Lung (tissue), 12 donors: ENCODE measurements around the gene PRDM10. TPM values are rescaled to one million over a fixed set of nuclear protein-coding genes. Genes with fewer than 3 reads are reported as not detected.
A peak's percentile ranks its signal among the peaks of the same experiment; 100 is the strongest.

Source experiments
- ATAC-seq: fragments of 200-7000 bp; cut with Tn5 transposase; one replicate; pipeline ENCODE4 v1.9.1; 2020; ENCODE audit warnings: moderate number of reproducible peaks; ENCODE audit not compliant: insufficient read depth, low FRiP score
- DNase-seq, 3 donors: peaks; one replicate each; pipeline ENCODE4 v3.0.0-alpha.2; 2013 to 2017
- H3K27ac ChIP-seq, 2 donors: one replicate each; pipeline ENCODE4 v1.5.1; 2013; ENCODE audit warnings: mild to moderate bottlenecking in 2 of 2, moderate library complexity in 2 of 2, control low read depth in 1 of 2, inconsistent platforms in 1 of 2, low read depth in 1 of 2, low read length in 1 of 2
- H3K27me3 ChIP-seq, 3 donors: one replicate each; pipeline ENCODE4 v1.5.1; 2013; ENCODE audit warnings: low read length in 2 of 3; ENCODE audit not compliant: control insufficient read depth in 3 of 3, insufficient read depth in 3 of 3
- H3K36me3 ChIP-seq, 4 donors: one replicate each; pipeline ENCODE4 v1.5.1; 2013; ENCODE audit warnings: low read length in 4 of 4, mild to moderate bottlenecking in 1 of 4, moderate library complexity in 1 of 4; ENCODE audit not compliant: control insufficient read depth in 4 of 4, insufficient read depth in 4 of 4
- H3K4me1 ChIP-seq, 5 donors: one replicate each; pipeline ENCODE4 v1.5.1; 2013; ENCODE audit warnings: low read length in 5 of 5, mild to moderate bottlenecking in 2 of 5, moderate library complexity in 1 of 5; ENCODE audit not compliant: control insufficient read depth in 5 of 5, insufficient read depth in 5 of 5
- H3K4me3 ChIP-seq: one replicate; pipeline ENCODE4 v1.5.1; 2013; ENCODE audit warnings: mild to moderate bottlenecking, control low read depth, moderate library complexity
- H3K9ac ChIP-seq, 2 donors: one replicate each; pipeline ENCODE4 v1.5.1; 2013; ENCODE audit warnings: low read length in 2 of 2, control low read depth in 1 of 2; ENCODE audit not compliant: insufficient read depth in 1 of 2
- H3K9me3 ChIP-seq, 4 donors: one replicate each; pipeline ENCODE4 v1.5.1; 2013; ENCODE audit warnings: low read length in 3 of 4, mild to moderate bottlenecking in 1 of 4, moderate library complexity in 1 of 4; ENCODE audit not compliant: control insufficient read depth in 4 of 4, insufficient read depth in 3 of 4
- WGBS, 2 donors: extraction: QIAGEN DNeasy Blood & Tissue Kit; methylation state at CpG; one replicate each; pipeline ENCODE4 v1.1.7; 2013; 5-methylcytosine and 5-hydroxymethylcytosine counted together
- polyA plus RNA-seq, 2 donors: library from polyadenylated mRNA; stranded (reverse); fragments of 200-250 nt; gene quantifications; one replicate each; pipeline ENCODE4 v1.2.1, GENCODE V29; 2013
- total RNA-seq, 2 donors: library from RNA; depleted of rRNA in 1 of 2; stranded (reverse); fragments of >200 nt in 1 of 2; gene quantifications; one replicate each; pipeline ENCODE4 v1.2.1, GENCODE V29; 2014 to 2021
- TF ChIP-seq, protein P1 (sequence below): IDR thresholded peaks from 2 replicates; pipeline ENCODE4 v1.5.1; 2012; ENCODE audit warnings: mild to moderate bottlenecking; ENCODE audit errors: control extremely low read depth, extremely low read depth
- donor health status: control.
- donor health status: control.
- donor health status: Bipolar disorder and iron deficiency.
- donor health status: healthy.
- donor health status: DM: yes; HTN: yes; CAD: no.

PRDM10 gene
- total and polyA plus RNA-seq, 4 donors: 2.3 to 19.0 (median 5.7) TPM

- 69 to 75% methylated on average over 12 of the region's 12 CpGs for WGBS, 2 donors
- Histone ChIP-seq H3K36me3 (peaks cover 0 to 1% (median 0%) of the 10 kb centered on the region in 4 donors), H3K4me3 (no peak overlapping the region), H3K9ac (peak overlapping the region in 1 of 2 donors; percentile 5), H3K4me1 (peaks cover 3 to 22% (median 14%) of the 10 kb centered on the region in 5 donors), H3K27me3 (no peaks in the 10 kb centered on the region), H3K27ac (no peak overlapping the region), H3K9me3 (no peaks in the 10 kb centered on the region)
- TF ChIP-seq, protein P1, sequence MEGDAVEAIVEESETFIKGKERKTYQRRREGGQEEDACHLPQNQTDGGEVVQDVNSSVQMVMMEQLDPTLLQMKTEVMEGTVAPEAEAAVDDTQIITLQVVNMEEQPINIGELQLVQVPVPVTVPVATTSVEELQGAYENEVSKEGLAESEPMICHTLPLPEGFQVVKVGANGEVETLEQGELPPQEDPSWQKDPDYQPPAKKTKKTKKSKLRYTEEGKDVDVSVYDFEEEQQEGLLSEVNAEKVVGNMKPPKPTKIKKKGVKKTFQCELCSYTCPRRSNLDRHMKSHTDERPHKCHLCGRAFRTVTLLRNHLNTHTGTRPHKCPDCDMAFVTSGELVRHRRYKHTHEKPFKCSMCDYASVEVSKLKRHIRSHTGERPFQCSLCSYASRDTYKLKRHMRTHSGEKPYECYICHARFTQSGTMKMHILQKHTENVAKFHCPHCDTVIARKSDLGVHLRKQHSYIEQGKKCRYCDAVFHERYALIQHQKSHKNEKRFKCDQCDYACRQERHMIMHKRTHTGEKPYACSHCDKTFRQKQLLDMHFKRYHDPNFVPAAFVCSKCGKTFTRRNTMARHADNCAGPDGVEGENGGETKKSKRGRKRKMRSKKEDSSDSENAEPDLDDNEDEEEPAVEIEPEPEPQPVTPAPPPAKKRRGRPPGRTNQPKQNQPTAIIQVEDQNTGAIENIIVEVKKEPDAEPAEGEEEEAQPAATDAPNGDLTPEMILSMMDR: no peak
- ATAC-seq (no peak), DNase-seq (peak; percentile 25 to 74 (median 67))
Observed at GRCh38 chr11:129996113-129996870, 6.3 kb downstream of the PRDM10 start.

GRCh38 chr11:129995163-129995562 is 7.5 kb downstream of the PRDM10 start:
- H3K27me3 ChIP-seq: no peaks in the 10 kb centered on the region
- H3K4me3 ChIP-seq: no peak overlapping the region
- H3K9me3 ChIP-seq: no peaks in the 10 kb centered on the region
- peaks cover 0 to 1% (median 0%) of the 10 kb centered on the region in 4 donors for H3K36me3 ChIP-seq
- H3K9ac ChIP-seq: no peak overlapping the region
- no peak overlapping the region for H3K27ac ChIP-seq
- H3K4me1 ChIP-seq: peaks cover 0 to 12% (median 5%) of the 10 kb centered on the region in 5 donors
- WGBS, 2 donors: 80 to 91% methylated on average over 4 of the region's 4 CpGs
- DNase-seq (no peak), ATAC-seq (no peak)
- TF ChIP-seq, protein P1: no peak

GRCh38 chr11:129992161-129992944 is 10.3 kb downstream of the PRDM10 start:
- peaks cover 0 to 1% (median 0%) of the 10 kb centered on the region in 4 donors for H3K36me3 ChIP-seq
- H3K27me3 ChIP-seq: no peaks in the 10 kb centered on the region
- WGBS, 2 donors: 30 to 35% methylated on average over 6 of the region's 6 CpGs
- H3K9me3 ChIP-seq: no peaks in the 10 kb centered on the region
- DNase-seq (peak in 2 of 3 donors; percentile 25 to 40), ATAC-seq (no peak)
- no peak overlapping the region for H3K4me3 ChIP-seq
- H3K9ac ChIP-seq: peak overlapping the region in 1 of 2 donors; percentile 42
- TF ChIP-seq, protein P1: no peak
- H3K27ac ChIP-seq: no peak overlapping the region
- H3K4me1 ChIP-seq: peaks cover 0 to 12% (median 5%) of the 10 kb centered on the region in 5 donors
